Bone marrow (tissue), 2 donors: Measurements from ENCODE around the gene AGPS.

ENCODE experiments used
- DNase-seq, 2 donors: peaks; one replicate each; lab custom pipeline; 2025; lab: John Stamatoyannopoulos, UW

AGPS gene

GRCh38 chr2:177551989-177552421, 159.4 kb downstream of the AGPS start:
- no peak for DNase-seq

DNA sequence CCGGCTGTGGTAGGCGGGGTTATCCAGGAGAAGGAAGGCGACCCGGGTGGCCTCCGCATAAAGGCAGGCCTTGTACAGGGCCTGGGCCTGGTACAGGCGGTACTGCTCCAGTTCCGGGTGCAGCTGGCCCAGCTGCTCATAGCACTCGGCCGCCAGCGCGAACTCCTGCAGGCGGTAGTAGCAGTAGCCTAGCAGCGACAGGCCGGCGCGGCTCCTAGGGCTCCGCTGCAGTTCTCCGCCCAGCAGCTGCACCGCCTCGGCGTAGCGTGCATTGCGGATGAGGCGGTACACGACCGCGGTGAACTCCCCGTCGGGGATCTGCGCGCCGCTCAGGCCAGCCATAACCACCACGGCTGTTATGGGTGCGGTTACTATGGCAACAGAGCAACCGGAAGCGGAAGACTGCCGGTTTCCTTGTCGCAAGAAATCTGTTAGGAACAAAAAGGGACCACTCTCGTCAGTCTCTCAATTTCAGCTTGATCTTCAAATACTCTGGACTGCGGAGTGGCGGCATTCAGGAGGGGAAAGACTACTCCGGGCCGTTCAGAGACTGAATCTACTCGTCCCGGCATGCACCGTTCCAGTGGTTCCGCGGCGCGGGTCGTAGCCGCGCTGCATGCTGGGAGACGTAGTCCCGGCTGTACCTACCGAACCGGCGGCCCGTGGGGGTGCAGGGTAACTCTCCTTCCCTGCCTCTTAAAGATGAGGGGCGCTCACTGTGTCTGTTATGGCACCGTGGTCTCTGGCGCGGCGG, 160.0 kb downstream of the AGPS start:
- DNase-seq, result peak; percentile 87

GRCh38 chr2:177553176-177553884, 160.8 kb downstream of the AGPS start:
- DNase-seq, result no peak

- no peak for DNase-seq
Observed at GRCh38 chr2:177554365-177554764, 161.8 kb downstream of the AGPS start.

DNA sequence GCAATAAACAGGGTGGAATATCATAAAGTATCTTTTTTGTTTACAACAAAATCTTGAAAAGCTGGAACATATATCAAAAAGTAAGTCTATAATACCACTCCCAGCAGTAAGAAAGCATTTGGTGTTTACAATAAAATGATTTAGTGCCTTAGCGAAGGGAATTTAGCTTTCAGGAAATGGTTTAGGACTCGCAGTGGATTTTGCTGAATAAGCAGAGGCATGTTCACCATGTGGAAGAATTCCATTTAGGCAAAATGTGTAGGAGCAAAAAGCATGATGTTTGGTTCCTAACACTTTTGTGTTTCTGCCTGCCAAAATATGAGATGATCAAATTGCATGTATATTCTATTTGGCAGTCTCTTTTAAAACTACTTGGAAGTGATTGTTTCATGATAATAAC, 163.6 kb downstream of the AGPS start:
- no peak for DNase-seq

DNA sequence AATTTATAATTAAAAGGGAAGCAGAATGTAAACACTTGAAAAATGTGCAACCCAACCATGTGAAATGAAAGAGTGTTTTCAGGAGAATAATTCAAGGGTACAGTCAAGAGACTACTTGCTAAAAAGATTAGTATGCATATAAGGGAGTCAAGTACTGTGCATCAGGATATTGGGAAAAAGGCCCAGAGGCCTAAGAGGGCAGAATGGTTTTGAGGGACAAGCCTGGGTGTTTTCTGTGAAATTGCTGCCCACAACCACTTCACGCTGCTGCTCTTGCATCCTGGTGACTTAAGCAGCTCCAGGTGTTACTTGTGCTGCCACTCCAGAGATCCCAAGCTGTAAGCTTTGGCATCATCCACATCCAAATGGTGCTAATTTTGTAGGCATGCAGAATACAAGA, 165.2 kb downstream of the AGPS start:
- no peak for DNase-seq

GRCh38 chr2:177559638-177560037, 167.1 kb downstream of the AGPS start:
- DNase-seq, result no peak

DNA sequence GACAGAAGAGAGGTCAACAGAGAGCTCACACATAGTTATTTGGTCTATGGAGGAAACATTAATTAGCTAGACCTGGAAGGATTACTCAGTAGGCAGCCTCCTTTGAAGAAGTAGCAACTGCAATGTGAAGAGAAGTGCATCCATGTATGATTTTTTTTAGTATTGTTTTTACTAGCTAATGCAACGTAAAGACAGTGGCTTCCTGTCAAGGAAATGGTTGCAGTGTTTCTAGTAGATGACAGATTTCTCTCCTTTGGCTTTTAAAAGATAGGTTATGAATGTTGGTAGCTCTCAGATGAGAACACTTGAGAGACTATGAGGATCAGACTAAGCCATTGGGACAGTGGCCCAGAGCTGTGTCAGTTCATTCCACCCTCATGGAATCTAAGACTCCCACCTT, 175.8 kb downstream of the AGPS start:
- no peak for DNase-seq

GRCh38 chr2:177568893-177569292, 176.3 kb downstream of the AGPS start:
- no peak for DNase-seq

GRCh38 chr2:177572236-177572671, 179.7 kb downstream of the AGPS start:
- no peak for DNase-seq

DNA sequence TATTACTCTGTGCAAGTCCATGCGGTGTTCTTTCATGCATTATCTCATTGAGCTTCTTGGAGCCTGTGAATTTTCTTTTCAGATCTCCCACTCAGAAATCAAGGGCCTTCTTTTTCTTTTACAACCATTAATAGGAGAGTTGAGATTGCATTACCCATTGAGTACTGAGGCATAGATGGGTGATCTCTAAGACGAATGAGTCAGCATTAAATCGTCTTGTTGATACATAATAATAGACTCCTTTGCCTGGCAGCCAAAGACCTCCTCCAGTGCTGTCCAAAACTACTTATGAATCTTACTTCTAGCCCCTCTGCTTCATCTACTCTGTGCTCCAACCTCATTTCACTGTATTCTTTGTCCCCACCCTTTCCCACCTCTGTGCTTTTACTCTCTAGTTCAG, 180.5 kb downstream of the AGPS start:
- no peak for DNase-seq

DNA sequence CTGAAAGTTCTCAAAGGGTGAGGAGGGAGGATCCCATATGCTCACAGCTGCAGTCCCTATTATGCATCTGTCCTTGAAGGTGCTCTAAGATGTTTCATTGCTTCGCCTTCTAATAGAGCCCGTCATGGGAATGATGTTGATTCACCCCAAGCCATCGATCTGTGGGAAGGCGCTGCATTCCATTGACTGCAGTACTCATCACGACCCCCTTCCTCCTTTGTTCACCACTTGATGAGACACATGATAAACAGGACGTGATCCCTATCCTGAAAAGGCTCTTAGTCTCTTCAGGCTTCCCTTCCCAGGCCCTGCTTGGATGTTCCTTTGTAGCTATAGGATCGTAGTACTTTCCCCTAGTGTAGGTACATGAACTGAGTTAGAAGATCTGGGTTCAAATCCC, 181.8 kb downstream of the AGPS start:
- DNase-seq, result no peak

- DNase-seq, result no peak
Observed at GRCh38 chr2:177575358-177575757, 182.8 kb downstream of the AGPS start.

- no peak for DNase-seq
Observed at GRCh38 chr2:177577075-177577474, 184.5 kb downstream of the AGPS start.

DNA sequence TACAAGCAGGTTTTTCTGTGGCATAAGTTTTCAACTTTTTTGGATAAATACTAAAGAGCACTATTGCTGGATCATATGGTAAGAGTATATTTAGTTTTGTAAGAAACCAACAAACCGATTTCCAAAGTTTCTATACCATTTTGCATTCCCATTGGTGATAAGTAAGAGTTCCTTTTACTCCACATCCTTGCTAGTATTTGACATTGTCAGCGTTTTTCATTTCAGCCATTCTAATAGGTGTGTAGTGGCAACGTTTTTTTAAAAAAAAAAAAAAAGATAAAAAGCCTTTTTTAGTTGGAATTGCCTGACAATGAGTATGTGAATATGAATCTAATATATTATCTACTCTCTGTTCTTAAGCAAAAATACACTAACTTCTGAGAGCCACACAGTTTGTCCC, 185.9 kb downstream of the AGPS start:
- DNase-seq, result no peak

DNA sequence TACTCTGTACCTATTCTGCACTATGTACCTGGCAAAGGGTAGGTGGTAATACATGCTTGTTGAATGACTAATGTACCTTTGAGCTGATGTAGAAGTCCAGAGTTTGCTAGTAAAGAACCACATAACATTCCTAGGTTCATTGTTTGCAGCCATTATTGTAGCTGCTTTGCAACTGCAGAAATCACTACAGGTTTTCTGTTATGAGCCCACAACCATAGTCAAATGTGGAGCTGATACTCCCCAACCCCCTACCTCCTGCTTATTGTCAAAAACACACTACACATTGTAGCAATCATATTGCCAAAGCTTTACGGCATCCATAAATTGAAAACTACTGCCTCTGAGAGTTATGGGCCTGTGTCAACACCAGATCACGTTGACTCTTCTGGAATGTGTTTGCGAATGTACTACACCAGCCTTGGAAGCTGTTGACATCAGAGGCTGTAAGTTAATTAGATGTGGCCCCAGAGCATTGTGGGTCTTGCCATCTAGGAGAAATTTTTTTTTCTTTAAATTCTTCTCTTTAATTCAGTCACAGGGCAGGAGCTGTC, 187.0 kb downstream of the AGPS start:
- no peak for DNase-seq

GRCh38 chr2:177582000-177582399, 189.4 kb downstream of the AGPS start:
- DNase-seq, result no peak

- no peak for DNase-seq
Observed at GRCh38 chr2:177584030-177584692, 191.6 kb downstream of the AGPS start.

GRCh38 chr2:177585234-177585863, 192.8 kb downstream of the AGPS start:
- DNase-seq, result no peak

DNA sequence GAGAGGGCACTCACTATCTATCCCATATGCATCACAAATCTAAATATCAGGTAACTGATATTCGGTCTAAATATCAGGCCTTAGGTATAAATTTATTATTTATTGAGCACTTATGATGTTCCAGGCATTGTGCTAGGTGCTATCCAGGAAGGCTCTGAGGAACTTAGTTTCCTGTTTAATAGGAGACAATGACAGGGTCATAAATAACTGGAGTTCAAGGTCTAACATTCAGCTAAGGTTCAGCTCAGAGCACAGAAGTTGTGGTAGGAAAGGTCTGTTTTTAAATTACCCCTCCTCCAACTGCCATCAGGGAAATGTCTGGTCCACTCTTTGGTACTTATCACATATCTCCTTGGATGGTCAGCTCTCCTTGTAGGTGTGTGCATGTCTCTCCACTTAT, 193.6 kb downstream of the AGPS start:
- no peak for DNase-seq

GRCh38 chr2:177587371-177587770, 194.8 kb downstream of the AGPS start:
- DNase-seq, result no peak

DNA sequence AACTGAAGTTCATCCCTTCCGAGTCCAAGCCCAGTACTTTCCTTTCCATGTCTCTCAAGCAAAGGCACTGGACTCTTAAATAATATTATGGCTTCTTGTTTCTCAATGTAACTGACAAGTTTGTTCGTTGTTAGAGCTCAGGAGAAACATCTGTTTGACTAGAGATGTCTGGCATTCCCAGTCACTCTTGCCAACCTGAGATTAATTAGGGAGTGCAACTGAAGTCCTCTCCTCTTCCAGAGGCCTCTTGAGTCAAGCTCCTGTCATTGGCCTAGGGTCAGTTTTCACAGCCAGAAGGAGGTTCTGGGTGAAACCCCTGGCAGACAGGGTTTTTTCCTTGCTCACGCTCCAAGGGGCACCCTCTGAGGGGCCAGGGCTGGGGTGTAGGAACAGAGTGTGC, 196.1 kb downstream of the AGPS start:
- no peak for DNase-seq
